ENCODE measurements around the gene CDC20. TPM values are rescaled to one million over a fixed set of nuclear protein-coding genes. Genes with fewer than 3 reads are reported as not detected.

Gene CDC20
- total RNA-seq, 1 experiment from 2014 or later, result 204 TPM

DNA sequence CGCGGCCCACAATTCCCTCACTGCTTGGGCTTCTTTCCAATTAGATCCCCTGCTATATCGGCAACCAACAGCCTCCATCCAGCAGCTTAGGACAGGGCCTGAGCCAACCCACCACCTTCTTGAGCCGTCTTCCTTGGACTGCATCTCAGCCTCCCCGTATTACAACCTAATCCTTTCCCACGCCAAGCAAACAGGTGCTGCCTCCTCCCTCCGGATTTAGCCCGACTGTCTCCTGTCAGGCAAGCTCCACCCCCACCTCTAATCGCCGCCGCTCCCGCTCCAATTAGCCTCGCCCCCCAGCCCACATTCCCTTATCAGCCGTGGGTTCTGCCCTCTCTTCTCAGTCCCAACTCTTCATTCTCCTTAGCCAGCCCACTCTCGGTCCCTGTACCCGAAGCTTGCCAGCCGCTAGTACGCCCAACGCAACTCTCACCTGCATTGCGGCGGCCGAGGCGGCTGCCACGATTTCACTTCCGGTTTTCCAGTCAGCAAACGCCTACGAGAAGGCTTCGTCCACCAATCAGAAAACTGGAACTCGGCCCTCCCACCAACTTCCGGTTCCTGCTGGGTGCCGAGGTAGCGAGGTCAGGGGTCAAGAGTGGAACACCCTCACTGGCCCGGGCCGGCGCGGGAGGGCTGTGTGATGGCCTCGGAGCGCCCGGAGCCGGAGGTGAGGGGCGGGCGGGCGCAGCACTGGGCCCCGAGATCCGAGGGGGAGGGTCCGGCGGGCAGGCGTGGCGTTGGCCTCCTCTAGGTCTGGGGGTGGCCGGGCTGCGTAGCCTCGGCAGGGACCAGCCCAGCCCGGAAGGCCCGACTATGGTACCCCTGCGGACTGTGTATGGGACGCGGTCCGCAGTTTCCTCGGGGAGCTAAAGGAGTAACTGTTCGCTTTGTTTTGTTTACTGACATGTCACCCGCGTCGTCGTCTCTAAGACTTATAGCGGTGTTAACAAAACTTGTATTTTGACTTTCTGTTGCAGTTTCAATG, 30.8 kb downstream of the CDC20 start, which contains the start of the genes MED8 and SZT2:
TSS of gene MED8 (minus strand) at position 475 of the 988 bp plus-strand sequence. CDS start at position 439, 36 bp downstream.
TSS of gene SZT2 (plus strand) at position 574 of the 988 bp plus-strand sequence. CDS start at position 644, 70 bp downstream.
- intact Hi-C loops (cut with micrococcal nuclease), result loop anchor here (1.0 to 10.0 kb wide), 2 partner anchors 21 to 155 kb away; partner anchors contain the start of gene ELOVL1
- DNase-seq (ENCODE audit: unreplicated experiment), result peak; percentile 96
- TF ChIP-seq, protein P1, sequence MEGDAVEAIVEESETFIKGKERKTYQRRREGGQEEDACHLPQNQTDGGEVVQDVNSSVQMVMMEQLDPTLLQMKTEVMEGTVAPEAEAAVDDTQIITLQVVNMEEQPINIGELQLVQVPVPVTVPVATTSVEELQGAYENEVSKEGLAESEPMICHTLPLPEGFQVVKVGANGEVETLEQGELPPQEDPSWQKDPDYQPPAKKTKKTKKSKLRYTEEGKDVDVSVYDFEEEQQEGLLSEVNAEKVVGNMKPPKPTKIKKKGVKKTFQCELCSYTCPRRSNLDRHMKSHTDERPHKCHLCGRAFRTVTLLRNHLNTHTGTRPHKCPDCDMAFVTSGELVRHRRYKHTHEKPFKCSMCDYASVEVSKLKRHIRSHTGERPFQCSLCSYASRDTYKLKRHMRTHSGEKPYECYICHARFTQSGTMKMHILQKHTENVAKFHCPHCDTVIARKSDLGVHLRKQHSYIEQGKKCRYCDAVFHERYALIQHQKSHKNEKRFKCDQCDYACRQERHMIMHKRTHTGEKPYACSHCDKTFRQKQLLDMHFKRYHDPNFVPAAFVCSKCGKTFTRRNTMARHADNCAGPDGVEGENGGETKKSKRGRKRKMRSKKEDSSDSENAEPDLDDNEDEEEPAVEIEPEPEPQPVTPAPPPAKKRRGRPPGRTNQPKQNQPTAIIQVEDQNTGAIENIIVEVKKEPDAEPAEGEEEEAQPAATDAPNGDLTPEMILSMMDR (IDR thresholded peaks at IDR 0.05; ENCODE audit: unreplicated experiment), result no peak
- Mint-ChIP-seq H3K27me3 (ENCODE audit: insufficient read depth, unreplicated experiment) (no peaks in the 10 kb centered on the region), H3K4me1 (ENCODE audit: insufficient read depth, unreplicated experiment) (peaks cover 31% of the 10 kb centered on the region), H3K9me3 (ENCODE audit: unreplicated experiment) (no peaks in the 10 kb centered on the region), H3K36me3 (ENCODE audit: insufficient read depth, unreplicated experiment) (peaks cover 61% of the 10 kb centered on the region), H3K27ac (ENCODE audit: low read depth, unreplicated experiment) (peak within 1 kb of the TSS; percentile 95), H3K4me3 (ENCODE audit: unreplicated experiment) (peak within 1 kb of the TSS; percentile 91)
- ChIA-PET CTCF (interaction anchor here (0.7 to 1.8 kb wide), 7 partner anchors 11 to 575 kb away, joined by 3 to 6 read pairs (median 3); partner anchors contain the start of gene ELOVL1), POLR2A (interaction anchor here (0.5 to 4.5 kb wide), 21 partner anchors 10 to 472 kb away, joined by 3 to 69 read pairs (median 5); partner anchors contain the start of genes CDC20, CFAP57, EBNA1BP2 and ELOVL1)
- BruUV-seq (replicated peaks), result TSS peak; percentile 41

DNA sequence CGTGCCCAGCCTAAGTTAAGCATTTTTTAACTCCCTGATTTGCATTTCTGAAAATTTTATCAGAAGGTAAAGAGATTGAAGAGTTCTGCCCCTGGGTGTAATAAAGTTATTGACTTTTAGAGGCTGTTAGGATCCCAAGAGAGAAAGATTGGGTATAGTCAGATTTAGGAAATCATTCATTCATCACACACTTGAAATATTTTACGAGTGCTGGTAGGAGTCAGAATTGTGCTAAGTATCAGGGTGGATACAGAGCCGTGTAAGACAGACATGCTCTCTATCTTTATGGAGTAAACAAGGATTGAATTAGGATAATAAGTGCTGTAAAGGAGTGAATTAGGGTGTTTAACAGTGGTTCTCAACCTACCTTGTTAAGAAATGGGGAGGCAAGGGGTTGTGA, 33.9 kb downstream of the CDC20 start:
- TF ChIP-seq, protein P1 (IDR thresholded peaks at IDR 0.05; ENCODE audit: unreplicated experiment), result no peak
- H3K9me3 Mint-ChIP-seq (ENCODE audit: unreplicated experiment), result no peaks in the 10 kb centered on the region
- H3K4me3 Mint-ChIP-seq (ENCODE audit: unreplicated experiment), result no peak overlapping the region
- no TSS peak for BruUV-seq (replicated peaks)
- peaks cover 41% of the 10 kb centered on the region for H3K36me3 Mint-ChIP-seq (ENCODE audit: insufficient read depth, unreplicated experiment)
- intact Hi-C loops (cut with micrococcal nuclease), result no loop called here
- H3K27ac Mint-ChIP-seq (ENCODE audit: low read depth, unreplicated experiment), result peak overlapping the region; percentile 82
- H3K4me1 Mint-ChIP-seq (ENCODE audit: insufficient read depth, unreplicated experiment), result peaks cover 29% of the 10 kb centered on the region
- ChIA-PET CTCF (interaction anchor here (0.6 kb wide), 1 partner anchor 1323 kb away, joined by 3 read pairs; no protein-coding TSS in a partner anchor), POLR2A (interaction anchor here (1.0 kb wide), 1 partner anchor 15 kb away, joined by 3 read pairs; no protein-coding TSS in a partner anchor)
- DNase-seq (ENCODE audit: unreplicated experiment), result no peak
- H3K27me3 Mint-ChIP-seq (ENCODE audit: insufficient read depth, unreplicated experiment), result no peaks in the 10 kb centered on the region

DNA sequence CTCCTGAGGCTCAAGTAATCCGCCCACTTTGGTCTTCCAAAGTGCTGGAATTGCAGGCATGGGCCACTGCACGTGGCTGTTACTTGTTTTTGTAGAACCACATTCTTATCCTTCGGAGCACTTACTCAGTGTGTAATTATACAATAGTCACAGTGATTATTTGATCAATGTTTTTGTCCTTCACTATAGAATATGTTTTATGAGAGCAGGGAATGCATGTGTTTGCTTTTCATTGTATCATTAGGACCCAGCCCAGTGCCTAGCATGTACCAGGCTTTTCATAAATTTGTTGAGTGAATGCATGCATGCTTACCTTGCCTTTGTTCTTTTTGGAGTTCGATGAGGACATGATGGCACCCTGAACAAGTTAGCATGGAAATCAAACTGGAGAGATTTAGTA, 36.7 kb downstream of the CDC20 start:
- CTCF ChIA-PET, result no interaction called here
- Mint-ChIP-seq H3K9me3 (ENCODE audit: unreplicated experiment) (no peaks in the 10 kb centered on the region), H3K27ac (ENCODE audit: low read depth, unreplicated experiment) (no peak overlapping the region), H3K4me1 (ENCODE audit: insufficient read depth, unreplicated experiment) (peaks cover 10% of the 10 kb centered on the region), H3K36me3 (ENCODE audit: insufficient read depth, unreplicated experiment) (peaks cover 34% of the 10 kb centered on the region), H3K27me3 (ENCODE audit: insufficient read depth, unreplicated experiment) (no peaks in the 10 kb centered on the region), H3K4me3 (ENCODE audit: unreplicated experiment) (no peak overlapping the region)
- POLR2A ChIA-PET, result interaction anchor here (0.9 kb wide), 1 partner anchor 255 kb away, joined by 3 read pairs; the partner anchor contains the start of gene KDM4A
- no TSS peak for BruUV-seq (replicated peaks)
- intact Hi-C loops (cut with micrococcal nuclease), result no loop called here
- DNase-seq (ENCODE audit: unreplicated experiment), result no peak
- TF ChIP-seq, protein P1 (IDR thresholded peaks at IDR 0.05; ENCODE audit: unreplicated experiment), result no peak

DNA sequence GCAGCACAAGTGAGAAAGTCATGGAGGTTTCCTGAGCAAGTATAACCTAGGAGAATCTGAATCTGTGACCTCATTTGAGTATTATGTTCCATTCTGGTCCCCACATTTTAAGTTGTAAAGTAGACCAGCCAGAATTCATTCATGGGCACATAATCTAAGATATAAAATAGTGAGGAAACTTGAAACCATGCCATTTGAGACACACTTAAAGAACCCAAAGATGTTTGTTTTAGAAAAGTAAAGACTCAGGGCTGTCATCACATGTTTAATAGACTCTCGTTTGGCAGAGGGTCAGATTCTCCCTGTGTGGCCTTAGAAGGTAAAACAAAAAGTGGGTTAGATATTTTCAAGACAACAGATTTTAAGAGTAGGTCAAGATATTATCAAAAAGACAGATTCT, 37.3 kb downstream of the CDC20 start:
- TF ChIP-seq, protein P1 (IDR thresholded peaks at IDR 0.05; ENCODE audit: unreplicated experiment), result no peak
- Mint-ChIP-seq H3K36me3 (ENCODE audit: insufficient read depth, unreplicated experiment) (peaks cover 34% of the 10 kb centered on the region), H3K27ac (ENCODE audit: low read depth, unreplicated experiment) (no peak overlapping the region), H3K4me1 (ENCODE audit: insufficient read depth, unreplicated experiment) (peaks cover 10% of the 10 kb centered on the region), H3K4me3 (ENCODE audit: unreplicated experiment) (no peak overlapping the region), H3K27me3 (ENCODE audit: insufficient read depth, unreplicated experiment) (no peaks in the 10 kb centered on the region), H3K9me3 (ENCODE audit: unreplicated experiment) (no peaks in the 10 kb centered on the region)
- DNase-seq (ENCODE audit: unreplicated experiment), result no peak
- CTCF ChIA-PET, result no interaction called here
- POLR2A ChIA-PET, result no interaction called here
- intact Hi-C loops (cut with micrococcal nuclease), result no loop called here
- BruUV-seq (replicated peaks), result no TSS peak

All from MCF 10A (cell line).